GM21367 (cell line): ENCODE measurements around the gene SEZ6.

Experiments used
- ATAC-seq: cut with Tn5 transposase; IDR thresholded peaks from one replicate; pipeline ENCODE4 v1.9.1; 2021; ENCODE audit not compliant: unreplicated experiment

SEZ6 gene

GRCh38 chr17:28907709-28908475, 97.9 kb downstream of the SEZ6 start:
- no peak for ATAC-seq

- ATAC-seq: no peak
Measured at GRCh38 chr17:28906706-28907438, 99.0 kb downstream of the SEZ6 start.

- no peak for ATAC-seq
Measured at GRCh38 chr17:28906276-28906675, 99.6 kb downstream of the SEZ6 start.
